HepG2 (cell line): Measurements from ENCODE around the gene AHNAK. TPM values are rescaled to one million over a fixed set of nuclear protein-coding genes. Genes with fewer than 3 reads are reported as not detected.

Source experiments
- ATF2 ChIP-seq: sonication (generic); formaldehyde crosslinking; IDR thresholded peaks from 2 replicates; pipeline ENCODE4 v1.4.0; 2020; ENCODE audit warnings: missing genetic modification reagents
- DMTF1 ChIP-seq: sonication (generic); formaldehyde crosslinking; IDR thresholded peaks from 2 replicates; pipeline ENCODE4 v1.4.0; 2020; ENCODE audit warnings: mild to moderate bottlenecking, missing genetic modification reagents
- GMEB1 ChIP-seq: sonication (generic); formaldehyde crosslinking; IDR thresholded peaks from 2 replicates; pipeline ENCODE4 v1.5.1; 2020; ENCODE audit warnings: missing genetic modification reagents, mild to moderate bottlenecking, borderline replicate concordance
- KAT2B ChIP-seq: fragments of 150-350 bp; IDR thresholded peaks from 2 replicates; pipeline ENCODE4 v1.6.1; 2014; ENCODE audit warnings: low read depth, low read length, borderline replicate concordance
- KLF11 ChIP-seq: IDR thresholded peaks from 2 replicates; pipeline ENCODE4 v1.6.1; 2016; ENCODE audit warnings: missing compliant biosample characterization
- RBM39 ChIP-seq: fragments of 200-400 bp; formaldehyde crosslinking; IDR thresholded peaks from one replicate; pipeline ENCODE4 v1.6.1; 2018; ENCODE audit warnings: antibody characterized with exemption, mild to moderate bottlenecking, low read depth, low read length; ENCODE audit not compliant: poor library complexity, severe bottlenecking
- SCMH1 ChIP-seq: sonication (generic); formaldehyde crosslinking; IDR thresholded peaks from 2 replicates; pipeline ENCODE4 v1.9.0; 2021; ENCODE audit warnings: missing genetic modification reagents, mild to moderate bottlenecking, borderline replicate concordance
- SMARCC2 ChIP-seq: fragments of 450-650 bp; IDR thresholded peaks from 2 replicates; pipeline ENCODE4 v1.6.1; 2017; ENCODE audit warnings: antibody characterized with exemption, mild to moderate bottlenecking
- SRY ChIP-seq: sonication (generic); formaldehyde crosslinking; IDR thresholded peaks from 2 replicates; pipeline ENCODE4 v1.8.0; 2022; ENCODE audit warnings: mild to moderate bottlenecking, missing genetic modification reagents
- ZBTB10 ChIP-seq: sonication (generic); formaldehyde crosslinking; IDR thresholded peaks from 2 replicates; pipeline ENCODE4 v1.4.0; 2020; ENCODE audit warnings: missing genetic modification reagents, borderline replicate concordance
- ZFP36L1 ChIP-seq: sonication (generic); formaldehyde crosslinking; IDR thresholded peaks from 2 replicates; pipeline ENCODE4 v1.8.0; 2022; ENCODE audit warnings: mild to moderate bottlenecking, missing genetic modification reagents, moderate library complexity
- ZNF549 ChIP-seq: sonication (generic); formaldehyde crosslinking; IDR thresholded peaks from 2 replicates; pipeline ENCODE4 v1.5.0; 2020; ENCODE audit warnings: missing genetic modification reagents
- ZNF589 ChIP-seq: sonication (generic); formaldehyde crosslinking; conservative IDR thresholded peaks from 2 replicates; pipeline ENCODE4 v1.8.0; 2022; ENCODE audit warnings: mild to moderate bottlenecking, moderate library complexity, missing genetic modification reagents
- ZNF761 ChIP-seq: sonication (generic); formaldehyde crosslinking; conservative IDR thresholded peaks from 2 replicates; pipeline ENCODE4 v1.4.0; 2020; ENCODE audit warnings: mild to moderate bottlenecking, missing genetic modification reagents
- ZNF772 ChIP-seq: sonication (generic); formaldehyde crosslinking; IDR thresholded peaks from 2 replicates; pipeline ENCODE4 v1.5.0; 2020; ENCODE audit warnings: mild to moderate bottlenecking, missing genetic modification reagents
- ZSCAN21 ChIP-seq: sonication (generic); formaldehyde crosslinking; IDR thresholded peaks from 2 replicates; pipeline ENCODE4 v1.8.0; 2022; ENCODE audit warnings: mild to moderate bottlenecking, missing genetic modification reagents, moderate library complexity, borderline replicate concordance
- ZSCAN25 ChIP-seq: sonication (generic); formaldehyde crosslinking; IDR thresholded peaks from 2 replicates; pipeline ENCODE4 v1.8.0; 2022; ENCODE audit warnings: mild to moderate bottlenecking, missing genetic modification reagents
- polyA plus RNA-seq, 8 experiments: library from polyadenylated mRNA; depleted of rRNA in 3 of 8; stranded (reverse) in 7 of 8; unstranded in 1 of 8; fragments of >200 nt; fragmentation: Illumina TruSeq in 4 of 8; extraction: Trizol in 4 of 8; gene quantifications; 2 replicates each; pipeline versions ENCODE4 v1.2.1 to v1.2.3, GENCODE V29; 2011 to 2016; ENCODE audit warnings: low read depth in 4 of 8, missing spikeins in 1 of 8, mixed read lengths in 1 of 8; ENCODE audit not compliant: insufficient read depth in 1 of 8
- total RNA-seq, 5 experiments: library from RNA; depleted of rRNA; stranded (reverse); fragments of >200 nt; fragmentation: Illumina TruSeq; extraction: Trizol; gene quantifications; 2 replicates each; pipeline ENCODE4 v1.2.3, GENCODE V29; 2016; ENCODE audit warnings: low read depth in 1 of 5
- TF ChIP-seq, protein P1 (sequence below): sonication (generic); formaldehyde crosslinking; IDR thresholded peaks from 2 replicates; pipeline ENCODE4 v1.8.0; 2022; ENCODE audit warnings: mild to moderate bottlenecking, missing genetic modification reagents, borderline replicate concordance

AHNAK gene
- total and polyA plus RNA-seq, 2 of the 13 experiments (the other 11 are each of a cell fraction or from before 2014, with no cell fraction given): 23.4 to 25.0 TPM

DNA sequence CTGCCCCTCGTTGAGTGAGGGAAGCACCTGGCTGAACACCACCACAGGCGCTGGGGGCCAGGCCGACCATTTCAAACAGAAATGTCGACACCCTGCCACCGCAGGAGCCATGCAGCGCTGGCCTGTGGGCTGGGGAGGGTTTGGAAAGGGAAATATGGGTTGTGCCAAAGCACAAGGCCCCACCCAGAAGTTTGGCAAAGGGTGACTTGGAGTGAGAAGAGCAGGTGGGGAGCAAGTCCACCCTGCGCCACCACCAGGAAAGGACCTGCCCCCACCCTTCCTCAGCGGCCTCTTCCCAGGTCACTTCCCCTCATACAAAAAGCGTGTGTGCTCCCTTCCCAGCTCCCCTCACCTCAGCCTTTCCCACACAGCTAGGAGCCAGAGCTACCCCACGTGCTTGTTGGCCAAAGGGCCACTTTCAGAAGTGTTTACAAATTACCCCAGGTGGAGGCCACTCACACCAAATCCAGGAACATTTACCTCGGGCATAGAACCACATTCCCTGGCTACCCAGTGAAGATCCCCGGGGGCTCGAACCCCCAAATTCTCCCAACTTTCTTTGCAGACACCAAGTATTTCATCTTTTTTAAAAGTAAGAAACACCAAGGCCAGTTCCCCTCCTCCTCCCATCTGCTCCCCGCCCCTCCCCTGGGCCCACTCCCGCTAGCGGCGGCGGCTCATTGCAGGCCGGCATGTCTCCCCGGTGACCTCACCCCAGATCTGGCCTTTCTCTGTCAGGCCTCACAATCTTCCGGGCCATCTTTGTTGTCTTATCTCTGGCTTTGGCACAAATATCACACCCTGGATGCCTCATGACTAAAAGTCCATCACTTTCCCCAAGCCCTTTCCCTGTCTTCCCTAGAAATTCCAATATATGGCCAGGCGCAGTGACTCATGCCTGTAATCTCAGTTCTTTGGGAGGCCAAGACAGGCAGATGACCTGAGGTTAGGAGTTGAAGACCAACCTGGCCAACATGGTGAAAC is 148.3 kb downstream of the AHNAK start (continued):
- TF ChIP-seq SCMH1 (no peak), SRY (CRISPR knock-in tag) (no peak), ZNF772 (CRISPR knock-in tag) (0 out of 2 replicates have a peak, but pooled peaks have one; percentile 57), ZNF589 (CRISPR knock-in tag) (no peak), ZNF761 (no peak), KLF11 (CRISPR knock-in tag) (no peak), GMEB1 (CRISPR knock-in tag) (0 out of 2 replicates have a peak, but pooled peaks have one; percentile 21), ZBTB10 (CRISPR knock-in tag) (no peak), KAT2B (no peak), DMTF1 (CRISPR knock-in tag) (no peak), ATF2 (CRISPR knock-in tag) (0 out of 2 replicates have a peak, but pooled peaks have one; percentile 34), ZSCAN25 (CRISPR knock-in tag) (no peak), RBM39 (no peak), ZNF549 (CRISPR knock-in tag) (no peak), ZFP36L1 (no peak), ZSCAN21 (CRISPR knock-in tag) (0 out of 2 replicates have a peak, but pooled peaks have one; percentile 42), SMARCC2 (no peak)
- TF ChIP-seq, protein P1, sequence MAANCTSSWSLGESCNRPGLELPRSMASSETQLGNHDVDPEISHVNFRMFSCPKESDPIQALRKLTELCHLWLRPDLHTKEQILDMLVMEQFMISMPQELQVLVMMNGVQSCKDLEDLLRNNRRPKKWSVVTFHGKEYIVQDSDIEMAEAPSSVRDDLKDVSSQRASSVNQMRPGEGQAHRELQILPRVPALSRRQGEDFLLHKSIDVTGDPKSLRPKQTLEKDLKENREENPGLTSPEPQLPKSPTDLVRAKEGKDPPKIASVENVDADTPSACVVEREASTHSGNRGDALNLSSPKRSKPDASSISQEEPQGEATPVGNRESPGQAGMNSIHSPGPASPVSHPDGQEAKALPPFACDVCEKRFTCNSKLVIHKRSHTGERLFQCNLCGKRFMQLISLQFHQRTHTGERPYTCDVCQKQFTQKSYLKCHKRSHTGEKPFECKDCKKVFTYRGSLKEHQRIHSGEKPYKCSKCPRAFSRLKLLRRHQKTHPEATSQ (CRISPR knock-in tag): no peak
